Measurements from ENCODE around the gene CBFA2T3. TPM values are rescaled to one million over a fixed set of nuclear protein-coding genes. Genes with fewer than 3 reads are reported as not detected.
A peak's percentile ranks its signal among the peaks of the same experiment; 100 is the strongest.

Gene CBFA2T3
- total and polyA plus RNA-seq, 10 donors = 8.4 to 59.8 (median 26.3) TPM

- DNase-seq = no peak
- WGBS, 5 donors = 85 to 95% (median 91%) methylated on average over 17 to 24 of the region's 24 CpGs
These were observed 148.3 kb downstream of the CBFA2T3 start for GRCh38 chr16:88828711-88829110.

DNA sequence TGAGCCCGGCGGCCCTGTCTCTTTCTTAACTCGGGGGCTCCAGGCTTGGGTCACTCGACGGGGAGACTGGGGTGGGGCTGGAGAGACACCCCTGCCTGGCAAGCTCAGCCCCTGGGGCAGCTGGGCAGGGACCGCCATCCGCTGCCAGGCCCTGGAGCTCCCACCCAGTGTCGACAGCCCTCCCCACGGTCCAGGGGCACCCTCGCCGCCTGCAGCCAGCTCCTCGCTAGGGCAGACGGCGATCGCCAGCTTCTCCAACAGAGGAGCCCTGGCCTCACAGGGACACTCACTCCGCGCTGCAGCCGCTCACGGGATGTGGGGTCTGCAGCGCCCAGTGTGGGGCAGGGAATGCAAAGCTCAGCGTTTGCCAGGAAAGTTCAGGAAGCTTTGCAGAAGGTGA is 149.3 kb downstream of the CBFA2T3 start:
- intact Hi-C loops (cut with DNase I; ENCODE audit: low total_unique reads) = no loop called here
- TF ChIP-seq CTCF (IDR thresholded peaks at IDR 0.05 in 8 of 11, conservative IDR thresholded peaks at IDR 0.05 in 3 of 11) = no peak
- TF ChIP-seq POLR2A (IDR thresholded peaks at IDR 0.05) = no peak
- TF ChIP-seq POLR2AphosphoS5 (IDR thresholded peaks at IDR 0.05) = peak in 1 of 3 donors; percentile 48
- no peaks in the 10 kb centered on the region for H3K9me3 ChIP-seq
- H3K27ac ChIP-seq = no peak overlapping the region
- no peaks in the 10 kb centered on the region for H3K27me3 ChIP-seq (replicated peaks in 1 of 7)
- no peaks in the 10 kb centered on the region for H3K4me1 ChIP-seq
- 92 to 96% (median 93%) methylated on average over 8 to 21 of the region's 21 CpGs for WGBS, 5 donors
- no peak overlapping the region for H3K4me3 ChIP-seq
- DNase-seq = no peak
- H3K36me3 ChIP-seq = peaks cover 0 to 89% (median 32%) of the 10 kb centered on the region in 6 donors

More at GRCh38 chr16:88828711-88829110, 148.3 kb downstream of the CBFA2T3 start:
- Histone ChIP-seq H3K4me1 (no peaks in the 10 kb centered on the region), H3K4me3 (no peak overlapping the region), H3K27me3 (replicated peaks in 1 of 7) (no peaks in the 10 kb centered on the region), H3K36me3 (peaks cover 0 to 83% (median 28%) of the 10 kb centered on the region in 6 donors), H3K9me3 (no peaks in the 10 kb centered on the region), H3K27ac (no peak overlapping the region)
- TF ChIP-seq POLR2AphosphoS5 (IDR thresholded peaks at IDR 0.05) (no peak), POLR2A (IDR thresholded peaks at IDR 0.05) (no peak), CTCF (IDR thresholded peaks at IDR 0.05 in 8 of 11, conservative IDR thresholded peaks at IDR 0.05 in 3 of 11) (no peak)
- intact Hi-C loops (cut with DNase I; ENCODE audit: low total_unique reads) = no loop called here

DNA sequence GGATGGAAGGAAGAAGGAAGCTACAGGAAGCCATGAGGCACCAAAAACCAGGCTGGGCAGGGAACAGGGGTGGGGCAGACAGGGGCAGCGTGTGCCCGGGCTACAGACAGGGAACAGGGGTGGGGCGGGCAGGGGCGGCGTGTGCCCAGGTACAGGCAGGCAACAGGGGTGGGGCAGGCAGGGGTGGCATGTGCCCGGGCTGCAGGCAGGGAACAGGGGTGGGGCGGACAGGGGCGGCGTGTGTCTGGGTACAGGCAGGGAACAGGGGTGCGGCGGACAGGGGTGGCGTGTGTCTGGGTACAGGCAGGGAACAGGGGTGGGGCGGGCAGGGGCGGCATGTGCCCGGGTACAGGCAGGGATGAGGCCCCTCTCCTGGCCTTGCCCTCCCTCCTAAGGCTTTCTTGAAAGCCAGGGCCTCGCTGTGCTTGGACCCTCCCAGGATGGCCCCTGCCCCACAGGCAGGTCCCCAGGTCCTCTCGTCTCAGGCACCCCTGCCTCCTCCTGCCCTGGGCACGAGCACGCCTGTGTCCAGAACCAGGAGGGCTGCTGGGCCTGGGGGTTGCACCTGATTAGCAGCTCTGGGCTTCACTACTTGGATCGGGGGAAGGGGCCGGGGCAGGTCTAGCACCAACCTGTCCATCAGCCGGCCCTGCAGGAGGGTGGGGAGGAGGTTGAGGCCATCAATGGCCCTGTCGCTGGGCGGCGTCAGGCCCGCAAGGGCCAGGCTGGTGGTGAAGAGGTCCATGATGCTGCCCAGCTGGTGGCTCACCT is 150.8 kb downstream of the CBFA2T3 start:
- TF ChIP-seq CTCF (IDR thresholded peaks at IDR 0.05 in 8 of 11, conservative IDR thresholded peaks at IDR 0.05 in 3 of 11) (no peak), POLR2AphosphoS5 (IDR thresholded peaks at IDR 0.05) (no peak), POLR2A (IDR thresholded peaks at IDR 0.05) (no peak)
- Histone ChIP-seq H3K27me3 (replicated peaks in 1 of 7) (no peaks in the 10 kb centered on the region), H3K27ac (no peak overlapping the region), H3K4me3 (no peak overlapping the region), H3K4me1 (no peaks in the 10 kb centered on the region), H3K36me3 (peaks cover 0 to 98% (median 47%) of the 10 kb centered on the region in 6 donors), H3K9me3 (no peaks in the 10 kb centered on the region)
- no peak for DNase-seq
- WGBS, 5 donors = 92 to 95% (median 92%) methylated on average over 19 to 26 of the region's 26 CpGs
- intact Hi-C loops (cut with DNase I; ENCODE audit: low total_unique reads) = no loop called here

- 87 to 98% (median 93%) methylated on average over 5 to 12 of the region's 12 CpGs for WGBS, 5 donors
- Histone ChIP-seq H3K9me3 (no peaks in the 10 kb centered on the region), H3K36me3 (peaks cover 0 to 100% (median 47%) of the 10 kb centered on the region in 6 donors), H3K27ac (no peak overlapping the region), H3K27me3 (replicated peaks in 1 of 7) (no peaks in the 10 kb centered on the region), H3K4me1 (no peaks in the 10 kb centered on the region), H3K4me3 (no peak overlapping the region)
- no peak for DNase-seq
- intact Hi-C loops (cut with DNase I; ENCODE audit: low total_unique reads) = no loop called here
- TF ChIP-seq POLR2A (IDR thresholded peaks at IDR 0.05) = no peak
- TF ChIP-seq CTCF (IDR thresholded peaks at IDR 0.05 in 8 of 11, conservative IDR thresholded peaks at IDR 0.05 in 3 of 11) = no peak
- TF ChIP-seq POLR2AphosphoS5 (IDR thresholded peaks at IDR 0.05) = no peak
These were observed 151.9 kb downstream of the CBFA2T3 start for GRCh38 chr16:88825146-88825545.

All from spleen (tissue), 11 donors.